OCI-LY1 (cell line): ENCODE data around the gene ARHGEF28.

Source experiments
- EZH2 ChIP-seq: fragments of 200-600 bp; sonication (generic), shearing (Covaris generic); IDR thresholded peaks from 2 replicates; pipeline ENCODE4 v1.8.0; 2017; ENCODE audit warnings: borderline replicate concordance, mixed run types, mild to moderate bottlenecking, antibody characterized with exemption, low read length, moderate library complexity, mixed read lengths
- TF ChIP-seq, protein P1 (sequence below): fragments of 200-600 bp; sonication (generic), shearing (Covaris generic); IDR thresholded peaks from 2 replicates; pipeline ENCODE4 v1.5.1; 2017; ENCODE audit warnings: mild to moderate bottlenecking, antibody characterized with exemption, low read length, moderate library complexity, mixed read lengths

DNA sequence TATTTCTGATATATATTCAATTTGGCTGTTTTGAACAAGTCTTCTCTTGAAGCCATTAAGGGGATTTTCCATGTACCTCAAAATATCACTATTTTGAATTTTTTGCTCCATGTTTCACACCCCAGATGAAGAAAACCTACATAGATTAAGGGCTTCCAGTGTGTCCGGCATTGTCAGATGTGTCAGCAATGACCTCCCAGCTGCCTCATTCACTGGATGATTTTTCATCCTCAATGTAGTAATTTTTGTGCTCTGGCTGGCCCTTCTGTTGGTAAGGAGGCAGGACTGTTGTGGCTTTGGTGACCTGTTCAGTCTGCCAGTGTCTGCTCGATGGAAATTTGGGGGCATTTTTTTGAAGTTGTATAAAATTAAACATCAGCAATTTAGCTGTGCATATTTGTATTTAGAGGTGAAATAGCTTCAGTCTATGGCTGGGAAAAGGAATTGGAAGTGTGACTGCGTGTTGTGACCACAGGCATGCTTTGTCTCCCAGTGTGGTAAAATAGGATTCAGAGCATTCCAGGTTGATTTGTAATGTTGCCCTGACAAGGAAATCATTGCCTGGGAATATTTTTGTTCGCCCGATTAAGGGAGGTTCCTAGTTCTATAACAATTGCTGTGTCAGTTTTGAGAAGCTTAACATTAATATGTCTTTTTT is 312.4 kb downstream of the ARHGEF28 start:
- TF ChIP-seq, protein P1, sequence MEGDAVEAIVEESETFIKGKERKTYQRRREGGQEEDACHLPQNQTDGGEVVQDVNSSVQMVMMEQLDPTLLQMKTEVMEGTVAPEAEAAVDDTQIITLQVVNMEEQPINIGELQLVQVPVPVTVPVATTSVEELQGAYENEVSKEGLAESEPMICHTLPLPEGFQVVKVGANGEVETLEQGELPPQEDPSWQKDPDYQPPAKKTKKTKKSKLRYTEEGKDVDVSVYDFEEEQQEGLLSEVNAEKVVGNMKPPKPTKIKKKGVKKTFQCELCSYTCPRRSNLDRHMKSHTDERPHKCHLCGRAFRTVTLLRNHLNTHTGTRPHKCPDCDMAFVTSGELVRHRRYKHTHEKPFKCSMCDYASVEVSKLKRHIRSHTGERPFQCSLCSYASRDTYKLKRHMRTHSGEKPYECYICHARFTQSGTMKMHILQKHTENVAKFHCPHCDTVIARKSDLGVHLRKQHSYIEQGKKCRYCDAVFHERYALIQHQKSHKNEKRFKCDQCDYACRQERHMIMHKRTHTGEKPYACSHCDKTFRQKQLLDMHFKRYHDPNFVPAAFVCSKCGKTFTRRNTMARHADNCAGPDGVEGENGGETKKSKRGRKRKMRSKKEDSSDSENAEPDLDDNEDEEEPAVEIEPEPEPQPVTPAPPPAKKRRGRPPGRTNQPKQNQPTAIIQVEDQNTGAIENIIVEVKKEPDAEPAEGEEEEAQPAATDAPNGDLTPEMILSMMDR: no peak
- TF ChIP-seq EZH2: no peak
